ENCODE measurements around the gene BTG1. TPM values are rescaled to one million over a fixed set of nuclear protein-coding genes. Genes with fewer than 3 reads are reported as not detected.

The BTG1 gene
- total RNA-seq, 4 donors from 2014 or later = 103 to 178 (median 156) TPM

DNA sequence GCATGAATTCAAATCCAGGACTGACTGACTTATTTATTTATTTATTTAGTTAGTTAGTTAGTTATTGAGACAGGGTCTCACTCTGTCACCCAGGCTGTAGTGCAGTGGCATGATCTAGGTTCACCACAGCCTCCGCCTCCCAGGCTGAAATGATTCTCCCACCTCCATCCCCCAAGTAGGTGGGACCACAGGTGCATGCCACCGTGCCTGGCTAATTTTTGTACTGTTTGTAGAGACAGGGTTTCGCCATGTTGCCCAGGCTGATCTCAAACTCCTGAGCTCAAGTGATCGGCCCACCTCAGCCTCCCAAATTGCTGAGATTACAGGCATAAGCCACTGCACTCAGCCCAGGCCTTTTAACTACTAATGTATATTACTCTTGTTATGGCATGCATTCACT is 36.0 kb downstream of the BTG1 start:
- Histone ChIP-seq H3K27me3 (no peaks in the 10 kb centered on the region), H3K36me3 (no peaks in the 10 kb centered on the region), H3K4me1 (peaks cover 35% of the 10 kb centered on the region), H3K9me3 (no peaks in the 10 kb centered on the region), H3K27ac (no peak overlapping the region), H3K4me3 (no peak overlapping the region)
- WGBS = 99% methylated on average over 4 of the region's 4 CpGs
- no peak for DNase-seq (ENCODE audit: low spot score in 2 of 2)
- TF ChIP-seq POLR2AphosphoS5 (IDR thresholded peaks at IDR 0.05) (no peak), POLR2A (IDR thresholded peaks at IDR 0.05) (no peak), CTCF (IDR thresholded peaks at IDR 0.05) (no peak), EP300 (IDR thresholded peaks at IDR 0.05) (no peak)

DNA sequence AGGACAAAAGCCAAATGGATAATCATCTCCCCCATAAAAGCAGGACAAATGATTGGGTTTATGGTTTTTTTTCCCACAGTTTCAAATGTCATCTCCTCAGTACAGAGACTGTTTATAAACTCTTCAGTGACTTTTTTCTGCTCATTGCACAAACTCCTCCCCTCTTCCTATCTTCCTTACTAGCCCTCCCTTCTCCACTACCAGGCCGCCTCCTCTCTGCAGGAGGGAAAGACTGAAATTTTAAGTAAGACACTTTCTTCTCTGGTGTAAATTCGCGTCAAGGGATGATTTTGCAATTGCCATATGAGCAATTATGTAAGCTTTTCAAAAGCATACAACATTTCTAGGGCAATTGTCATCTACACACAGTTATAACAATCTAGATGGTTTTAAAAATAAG is 37.0 kb downstream of the BTG1 start:
- Histone ChIP-seq H3K27ac (no peak overlapping the region), H3K9me3 (no peaks in the 10 kb centered on the region), H3K4me1 (peaks cover 35% of the 10 kb centered on the region), H3K36me3 (no peaks in the 10 kb centered on the region), H3K27me3 (no peaks in the 10 kb centered on the region), H3K4me3 (no peak overlapping the region)
- 49% methylated on average over 3 of the region's 3 CpGs for WGBS
- no peak for TF ChIP-seq POLR2AphosphoS5 (IDR thresholded peaks at IDR 0.05)
- TF ChIP-seq CTCF (IDR thresholded peaks at IDR 0.05) = no peak
- TF ChIP-seq POLR2A (IDR thresholded peaks at IDR 0.05) = no peak
- no peak for TF ChIP-seq EP300 (IDR thresholded peaks at IDR 0.05)
- no peak for DNase-seq (ENCODE audit: low spot score in 2 of 2)

DNA sequence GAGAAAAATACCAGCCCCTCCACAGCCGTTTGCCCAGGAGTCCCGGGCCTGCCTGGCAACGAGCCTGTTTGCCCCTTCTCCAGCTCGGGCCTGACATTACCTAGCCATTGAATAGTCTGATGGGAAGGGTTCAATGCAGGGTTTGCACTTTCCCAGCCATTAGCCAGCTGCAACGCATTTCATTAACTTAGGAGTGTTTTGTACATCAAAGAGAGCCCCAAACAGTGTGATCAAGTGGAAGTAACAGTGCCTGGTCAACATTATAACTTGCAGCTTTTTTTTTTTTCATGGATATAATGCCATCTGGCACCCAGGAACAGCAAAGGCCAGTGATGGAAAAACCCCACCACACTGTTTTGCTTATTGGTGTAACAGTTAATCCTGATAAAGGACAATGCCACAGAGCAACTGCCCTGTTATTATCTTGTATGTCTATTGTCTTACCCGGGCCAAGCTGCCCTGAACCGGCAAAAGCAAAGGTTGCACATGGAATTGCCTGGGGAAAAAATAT is 38.0 kb downstream of the BTG1 start:
- 47% methylated on average over 7 of the region's 7 CpGs for WGBS
- Histone ChIP-seq H3K27me3 (no peaks in the 10 kb centered on the region), H3K4me3 (no peak overlapping the region), H3K4me1 (peaks cover 35% of the 10 kb centered on the region), H3K27ac (no peak overlapping the region), H3K9me3 (no peaks in the 10 kb centered on the region), H3K36me3 (no peaks in the 10 kb centered on the region)
- no peak for DNase-seq (ENCODE audit: low spot score in 2 of 2)
- TF ChIP-seq POLR2AphosphoS5 (IDR thresholded peaks at IDR 0.05) (no peak), CTCF (IDR thresholded peaks at IDR 0.05) (no peak), EP300 (IDR thresholded peaks at IDR 0.05) (no peak), POLR2A (IDR thresholded peaks at IDR 0.05) (no peak)

- TF ChIP-seq POLR2AphosphoS5 (IDR thresholded peaks at IDR 0.05) (no peak), CTCF (IDR thresholded peaks at IDR 0.05) (no peak), EP300 (IDR thresholded peaks at IDR 0.05) (no peak), POLR2A (IDR thresholded peaks at IDR 0.05) (no peak)
- no peaks in the 10 kb centered on the region for H3K36me3 ChIP-seq
- no peak for DNase-seq (ENCODE audit: low spot score in 2 of 2)
- H3K4me3 ChIP-seq = no peak overlapping the region
- H3K27me3 ChIP-seq = no peaks in the 10 kb centered on the region
- H3K9me3 ChIP-seq = no peaks in the 10 kb centered on the region
- WGBS = 53% methylated on average over 4 of the region's 4 CpGs
- no peak overlapping the region for H3K27ac ChIP-seq
- H3K4me1 ChIP-seq = peaks cover 33% of the 10 kb centered on the region
These were observed 38.6 kb downstream of the BTG1 start for GRCh38 chr12:92107094-92107493.

GRCh38 chr12:92105676-92106075 is 40.0 kb downstream of the BTG1 start:
- 87% methylated on average over 5 of the region's 5 CpGs for WGBS
- H3K9me3 ChIP-seq = no peaks in the 10 kb centered on the region
- H3K36me3 ChIP-seq = no peaks in the 10 kb centered on the region
- TF ChIP-seq EP300 (IDR thresholded peaks at IDR 0.05) (no peak), CTCF (IDR thresholded peaks at IDR 0.05) (no peak), POLR2A (IDR thresholded peaks at IDR 0.05) (no peak), POLR2AphosphoS5 (IDR thresholded peaks at IDR 0.05) (no peak)
- no peak overlapping the region for H3K4me3 ChIP-seq
- H3K27me3 ChIP-seq = no peaks in the 10 kb centered on the region
- no peak for DNase-seq (ENCODE audit: low spot score in 2 of 2)
- H3K4me1 ChIP-seq = peaks cover 32% of the 10 kb centered on the region
- H3K27ac ChIP-seq = no peak overlapping the region
